GM18873 (cell line): ENCODE results near the gene SPINT4.
"Not testable (repeated sequence)": the region's sequence is repeated elsewhere in the genome, so short reads cannot be mapped to it uniquely, and the experiment has no call there.

Experiments used
- ATAC-seq: cut with Tn5 transposase; IDR thresholded peaks from one replicate; pipeline ENCODE4 v1.9.1; 2021; ENCODE audit warnings: mild to moderate bottlenecking, moderate library complexity, moderate number of reproducible peaks; ENCODE audit not compliant: unreplicated experiment, low FRiP score

Gene SPINT4

GRCh38 chr20:45722047-45722446 is at the start of gene SPINT4:
Gene SPINT4, plus strand, starts transcription at chr20:45722347. Its CDS starts 21 bp downstream, at chr20:45722368.
- no peak for ATAC-seq

GRCh38 chr20:45672765-45673164 is 49.4 kb upstream of the SPINT4 start:
- no peak for ATAC-seq

DNA sequence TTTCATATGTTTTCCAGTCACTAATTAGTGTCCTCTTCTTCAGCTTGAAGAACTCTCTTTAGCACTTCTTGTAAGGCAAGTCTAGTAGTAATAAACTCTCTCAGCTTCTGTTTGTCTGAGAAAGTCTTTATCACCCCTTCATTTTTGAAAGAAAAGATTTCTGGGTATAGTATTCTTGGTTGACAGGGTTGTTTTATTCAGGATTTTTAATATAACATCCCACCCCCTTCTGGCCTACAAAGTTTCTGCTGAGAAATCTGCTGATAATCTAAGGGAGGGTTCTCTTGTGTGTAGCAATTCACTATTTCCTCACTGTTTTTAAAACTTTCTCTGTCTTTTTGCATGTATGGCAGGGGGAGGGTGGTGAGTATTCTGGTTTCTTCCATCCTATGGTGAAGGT is 42.5 kb upstream of the SPINT4 start:
- ATAC-seq: no peak

DNA sequence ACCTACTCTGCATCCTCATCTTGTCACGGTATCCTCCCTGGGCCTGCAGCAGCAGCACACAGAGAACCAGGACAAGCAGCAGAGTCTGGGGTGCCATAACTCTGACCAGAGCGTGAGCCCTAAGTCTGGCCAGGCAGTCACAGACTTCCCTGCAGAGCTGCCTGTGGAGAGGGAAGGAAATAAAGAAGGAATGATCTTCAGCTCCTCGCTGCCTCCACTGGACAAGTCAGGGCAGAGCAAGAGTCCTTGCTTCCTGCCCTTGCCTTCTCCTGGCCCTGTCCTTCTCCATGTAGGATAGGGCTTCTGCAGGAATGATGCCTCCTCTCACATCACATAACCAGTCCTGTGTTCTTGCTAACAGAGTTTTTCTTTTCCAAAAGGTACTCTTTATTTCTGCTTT is 36.3 kb upstream of the SPINT4 start:
- ATAC-seq: no peak

DNA sequence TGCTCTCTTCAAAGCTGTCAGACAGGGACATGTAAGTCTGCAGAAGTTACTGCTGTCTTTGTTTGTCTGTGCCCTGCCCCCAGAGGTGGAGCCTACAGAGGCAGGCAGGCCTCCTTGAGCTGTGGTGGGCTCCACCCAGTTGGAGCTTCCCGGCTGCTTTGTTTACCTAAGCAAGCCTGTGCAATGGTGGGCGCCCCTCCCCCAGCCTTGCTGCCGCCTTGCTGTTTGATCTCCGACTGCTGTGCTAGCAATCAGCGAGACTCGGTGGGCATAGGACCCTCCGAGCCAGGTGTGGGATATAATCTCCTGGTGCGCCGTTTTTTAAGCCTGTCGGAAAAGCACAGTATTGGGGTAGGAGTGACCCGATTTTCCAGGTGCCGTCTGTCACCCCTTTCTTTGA is 28.8 kb upstream of the SPINT4 start:
- ATAC-seq: not testable (repeated sequence)

DNA sequence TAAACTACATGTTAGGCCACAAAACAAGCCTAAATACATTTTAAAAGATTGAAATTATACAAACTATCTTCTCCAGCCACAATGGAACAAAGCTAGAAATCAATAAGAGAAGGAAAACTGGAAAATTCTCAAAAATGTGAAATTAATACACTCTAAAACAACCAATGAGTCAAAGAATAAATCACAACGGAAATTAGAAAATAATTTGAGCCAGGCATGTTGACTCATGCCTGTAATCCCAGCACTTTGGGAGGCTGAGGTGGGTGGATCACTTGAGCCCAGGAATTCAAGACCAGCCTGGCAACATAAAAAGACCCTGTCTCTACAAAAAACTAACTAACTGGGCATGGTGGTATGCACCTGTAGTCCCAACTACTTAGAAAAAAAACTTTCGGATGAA is 26.7 kb upstream of the SPINT4 start:
- no peak for ATAC-seq

- no peak for ATAC-seq
These were observed 21.0 kb upstream of the SPINT4 start for GRCh38 chr20:45701104-45701503.

DNA sequence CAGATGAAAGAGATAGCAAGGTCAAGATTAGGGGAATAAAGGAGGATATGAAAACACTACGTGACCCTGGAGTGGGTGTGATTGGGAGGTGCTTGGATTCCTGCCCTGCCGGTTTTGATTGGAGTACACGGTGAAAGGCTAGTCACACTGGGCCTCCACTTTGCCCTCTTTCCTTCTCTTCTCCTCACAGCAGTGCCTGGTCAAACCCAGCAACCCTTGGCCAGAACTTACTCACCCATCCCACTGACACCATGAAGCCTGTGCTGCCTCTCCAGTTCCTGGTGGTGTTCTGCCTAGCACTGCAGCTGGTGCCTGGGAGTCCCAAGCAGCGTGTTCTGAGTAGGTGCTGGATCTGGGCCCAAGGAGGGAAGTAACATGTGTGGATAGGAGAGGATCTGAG is 20.3 kb upstream of the SPINT4 start, which contains the start of gene WFDC13:
Gene WFDC13, plus strand, starts transcription at position 166 of the 400 bp plus-strand sequence. Its CDS starts 86 bp downstream, at position 252.
- no peak for ATAC-seq

DNA sequence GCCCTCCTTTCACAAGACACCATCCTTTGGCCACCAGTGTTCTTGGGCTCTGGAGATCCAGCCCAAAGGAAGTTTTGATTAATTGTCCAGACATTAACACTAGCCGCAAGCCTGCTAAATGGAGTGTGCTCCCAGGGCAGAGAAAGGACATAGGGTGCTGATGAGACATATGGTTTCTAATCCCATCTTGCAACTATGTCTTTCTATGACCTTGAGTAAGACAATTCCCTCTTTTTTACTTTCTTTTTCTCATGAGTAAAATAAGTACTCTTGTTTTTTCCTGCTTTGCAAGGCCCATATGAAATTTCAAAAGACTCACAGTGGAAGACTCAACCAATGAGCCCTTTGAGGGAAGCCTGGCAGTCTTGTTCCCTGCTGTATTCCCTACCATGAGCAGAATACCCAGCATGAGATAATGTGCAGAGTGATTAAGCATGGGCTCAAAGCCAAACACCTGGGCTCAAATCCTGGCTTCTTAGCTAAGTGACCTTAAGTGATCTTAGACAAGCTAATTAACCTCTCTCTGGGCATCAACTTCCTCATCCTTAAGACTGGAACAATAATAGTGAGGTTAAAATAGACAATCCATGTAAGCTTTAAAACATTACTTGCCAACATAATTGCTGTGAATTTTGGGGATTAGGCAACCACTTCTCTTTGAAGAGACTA is 17.0 kb upstream of the SPINT4 start, which contains the start of gene WFDC10B:
Gene WFDC10B, minus strand, starts transcription at position 51 of the 669 bp plus-strand sequence. CDS start 19,027 bp downstream, outside the sequence.
- no peak for ATAC-seq

GRCh38 chr20:45716141-45716688 is 5.9 kb upstream of the SPINT4 start:
- ATAC-seq: not testable (repeated sequence)

DNA sequence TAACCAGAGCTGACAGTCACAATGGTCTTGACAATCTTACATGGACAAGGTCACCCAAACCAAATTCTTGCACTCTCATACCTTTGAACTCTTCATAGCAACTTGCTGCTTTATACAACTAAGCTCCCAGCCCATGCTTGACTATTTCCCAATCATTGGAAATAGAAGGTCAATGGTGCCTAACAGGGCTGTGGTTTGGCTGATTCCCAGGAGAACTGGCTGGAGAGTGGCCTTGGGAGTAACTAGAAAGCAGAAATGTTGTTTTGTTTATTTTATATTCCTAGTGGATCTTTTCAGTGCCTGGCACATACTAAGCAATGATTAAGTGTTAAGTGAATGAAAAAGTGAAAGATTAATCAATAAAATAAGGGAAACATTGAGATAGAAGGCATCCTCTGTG is 3.0 kb downstream of the SPINT4 start:
- ATAC-seq: no peak

- ATAC-seq: no peak
These were observed 4.9 kb downstream of the SPINT4 start for GRCh38 chr20:45727044-45727443.

GRCh38 chr20:45732199-45732598 is 10.1 kb downstream of the SPINT4 start:
- ATAC-seq: no peak

DNA sequence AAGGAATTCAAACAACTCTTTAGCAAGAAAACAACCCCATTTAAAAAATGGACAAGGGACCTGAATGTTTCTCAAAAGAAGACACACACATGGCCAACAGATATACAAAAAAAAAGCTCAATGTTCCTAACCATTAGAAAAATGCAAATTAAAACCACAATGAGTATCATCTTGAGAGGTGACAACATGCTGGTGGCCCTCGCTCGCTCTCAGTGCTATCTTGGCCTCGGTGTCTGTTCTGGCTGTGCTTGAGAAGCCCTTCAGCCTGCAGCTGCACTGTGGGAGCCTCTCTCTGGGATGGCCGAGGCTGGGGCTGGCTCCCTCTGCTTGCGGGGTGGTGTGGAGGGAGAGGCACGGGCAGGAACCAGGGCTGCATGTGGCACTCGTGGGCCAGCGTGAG is 13.4 kb downstream of the SPINT4 start:
- no peak for ATAC-seq

DNA sequence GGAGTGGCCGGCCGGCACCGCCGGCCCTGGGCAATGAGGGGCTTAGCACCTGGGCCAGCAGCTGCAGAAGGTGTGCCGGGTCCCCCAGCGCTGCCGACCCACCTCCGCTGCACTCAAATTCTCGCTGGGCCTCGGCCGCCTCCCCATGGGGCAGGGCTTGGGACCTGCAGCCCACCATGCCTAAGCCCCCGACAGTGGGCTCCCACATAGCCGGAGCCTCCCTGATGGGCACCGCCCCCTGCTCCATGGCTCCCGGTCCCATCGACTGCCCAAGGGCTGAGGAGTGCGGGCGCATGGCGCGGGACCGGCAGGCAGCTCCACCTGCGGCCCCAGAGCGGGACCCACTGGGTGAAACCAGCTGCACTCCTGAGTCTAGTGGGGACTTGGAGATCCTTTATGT is 13.8 kb downstream of the SPINT4 start:
- ATAC-seq: no peak

DNA sequence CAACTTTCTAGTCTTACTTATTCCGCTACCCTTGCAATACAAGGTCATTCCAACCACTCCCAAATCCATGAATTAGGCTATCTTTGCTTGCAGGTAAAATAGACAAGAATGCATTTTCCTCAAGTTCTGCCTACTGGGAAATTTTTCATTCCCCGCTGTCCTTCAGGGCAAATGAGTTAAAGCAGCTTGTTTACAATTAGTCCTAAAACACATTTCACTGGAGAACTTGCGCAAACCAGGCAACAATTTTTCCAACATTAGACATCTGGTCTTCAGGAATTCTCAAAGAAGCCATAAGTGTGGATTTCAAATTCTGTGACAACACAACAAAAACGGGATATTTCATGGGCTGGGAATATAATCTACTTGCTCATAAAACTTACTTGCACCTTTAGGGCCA is 20.4 kb downstream of the SPINT4 start:
- no peak for ATAC-seq

GRCh38 chr20:45745015-45745414 is 22.9 kb downstream of the SPINT4 start:
- ATAC-seq: no peak

GRCh38 chr20:45751721-45752120 is 29.6 kb downstream of the SPINT4 start:
- no peak for ATAC-seq

- ATAC-seq: no peak
These were observed 30.6 kb downstream of the SPINT4 start for GRCh38 chr20:45752746-45753145.

- ATAC-seq: no peak
These were observed 35.9 kb downstream of the SPINT4 start for GRCh38 chr20:45758096-45758495.

DNA sequence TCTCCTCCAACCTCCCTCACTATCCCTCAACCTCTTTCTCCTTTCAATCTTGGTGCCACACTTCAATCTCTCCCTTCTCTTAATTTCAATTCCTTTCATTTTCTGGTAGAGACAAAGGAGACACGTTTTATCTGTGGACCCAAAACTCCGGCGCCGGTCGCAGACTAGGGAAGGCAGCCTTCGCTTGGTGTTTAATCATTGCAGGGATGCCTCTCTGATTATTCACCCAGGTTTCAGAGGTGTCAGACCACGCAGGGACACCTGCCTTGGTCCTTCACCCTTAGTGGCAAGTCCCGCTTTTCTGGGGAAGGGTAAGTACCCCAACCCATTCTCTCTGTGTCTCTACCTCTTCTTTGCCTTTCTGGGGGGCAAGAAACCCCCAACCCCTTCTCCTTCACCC is 37.8 kb downstream of the SPINT4 start:
- not testable (repeated sequence) for ATAC-seq

- ATAC-seq: not testable (repeated sequence)
These were observed 39.8 kb downstream of the SPINT4 start for GRCh38 chr20:45761966-45762365.
